ENCODE results near the gene KCNN3.

Gene KCNN3

GRCh38 chr1:154840269-154841176 lies 29.6 kb downstream of the KCNN3 start:
- no peak for DNase-seq (ENCODE audit: low spot score)

- no peak for DNase-seq (ENCODE audit: low spot score)
Observed at GRCh38 chr1:154839691-154840090, 30.4 kb downstream of the KCNN3 start.

GRCh38 chr1:154838988-154839387 lies 31.1 kb downstream of the KCNN3 start:
- DNase-seq (ENCODE audit: low spot score): no peak

GRCh38 chr1:154838461-154838860 lies 31.6 kb downstream of the KCNN3 start:
- no peak for DNase-seq (ENCODE audit: low spot score)

- DNase-seq (ENCODE audit: low spot score): no peak
Observed at GRCh38 chr1:154837672-154838171, 32.4 kb downstream of the KCNN3 start.

GRCh38 chr1:154837034-154837671 lies 32.9 kb downstream of the KCNN3 start:
- no peak for DNase-seq (ENCODE audit: low spot score)

GRCh38 chr1:154835531-154836324 lies 34.4 kb downstream of the KCNN3 start:
- no peak for DNase-seq (ENCODE audit: low spot score)

GRCh38 chr1:154833841-154834240 lies 36.2 kb downstream of the KCNN3 start:
- no peak for DNase-seq (ENCODE audit: low spot score)

- no peak for DNase-seq (ENCODE audit: low spot score)
Observed at GRCh38 chr1:154833209-154833608, 36.9 kb downstream of the KCNN3 start.

- no peak for DNase-seq (ENCODE audit: low spot score)
Observed at GRCh38 chr1:154832384-154832783, 37.7 kb downstream of the KCNN3 start.

- DNase-seq (ENCODE audit: low spot score): no peak
Observed at GRCh38 chr1:154831462-154831861, 38.6 kb downstream of the KCNN3 start.

- no peak for DNase-seq (ENCODE audit: low spot score)
Observed at GRCh38 chr1:154829062-154829461, 41.0 kb downstream of the KCNN3 start.

GRCh38 chr1:154824179-154825000 lies 45.7 kb downstream of the KCNN3 start:
- DNase-seq (ENCODE audit: low spot score): no peak

- no peak for DNase-seq (ENCODE audit: low spot score)
Observed at GRCh38 chr1:154822717-154823116, 47.4 kb downstream of the KCNN3 start.

- DNase-seq (ENCODE audit: low spot score): no peak
Observed at GRCh38 chr1:154822233-154822632, 47.8 kb downstream of the KCNN3 start.

- no peak for DNase-seq (ENCODE audit: low spot score)
Observed at GRCh38 chr1:154821083-154821482, 49.0 kb downstream of the KCNN3 start.

GRCh38 chr1:154820646-154821045 lies 49.4 kb downstream of the KCNN3 start:
- DNase-seq (ENCODE audit: low spot score): no peak

GRCh38 chr1:154819628-154820590 lies 50.2 kb downstream of the KCNN3 start:
- no peak for DNase-seq (ENCODE audit: low spot score)

- no peak for DNase-seq (ENCODE audit: low spot score)
Observed at GRCh38 chr1:154818911-154819310, 51.2 kb downstream of the KCNN3 start.

- DNase-seq (ENCODE audit: low spot score): no peak
Observed at GRCh38 chr1:154816937-154817336, 53.1 kb downstream of the KCNN3 start.
